MCF 10A (cell line): ENCODE measurements around the gene SELP. TPM values are rescaled to one million over a fixed set of nuclear protein-coding genes. Genes with fewer than 3 reads are reported as not detected.

Source experiments
- BruUV-seq: library from RNA; stranded (reverse); fragments of 400-500 nt; replicated peaks from 2 replicates; lab custom pipeline; 2021; lab: Mats Ljungman, UMichigan
- CTCF ChIA-PET: fragments of 300-600 bp; sonication (Branson Sonifier 250); formaldehyde crosslinking; extraction: SDS; loops from one replicate; lab custom pipeline; 2021; ENCODE audit warnings: antibody characterized with exemption, inconsistent platforms; lab: Yijun Ruan, JAX
- POLR2A ChIA-PET: fragments of 300-600, 350-650 bp; sonication (Branson Sonifier 250); formaldehyde crosslinking; extraction: SDS; loops from one replicate; lab custom pipeline; 2020; ENCODE audit warnings: antibody characterized with exemption, inconsistent platforms; lab: Yijun Ruan, JAX
- DNase-seq: peaks from one replicate; pipeline ENCODE4 v3.0.0-alpha.2; 2018; ENCODE audit not compliant: unreplicated experiment
- H3K27ac Mint-ChIP-seq: one replicate; pipeline ENCODE4 v1.8.0; 2022; ENCODE audit warnings: mild to moderate bottlenecking, low read depth, mixed read lengths; ENCODE audit not compliant: unreplicated experiment
- H3K27me3 Mint-ChIP-seq: one replicate; pipeline ENCODE4 v1.8.0; 2022; ENCODE audit warnings: mixed read lengths; ENCODE audit not compliant: insufficient read depth, unreplicated experiment
- H3K36me3 Mint-ChIP-seq: one replicate; pipeline ENCODE4 v1.8.0; 2022; ENCODE audit warnings: mild to moderate bottlenecking, moderate library complexity, mixed read lengths; ENCODE audit not compliant: insufficient read depth, unreplicated experiment
- H3K4me1 Mint-ChIP-seq: one replicate; pipeline ENCODE4 v1.8.0; 2022; ENCODE audit warnings: mixed read lengths; ENCODE audit not compliant: insufficient read depth, unreplicated experiment
- H3K4me3 Mint-ChIP-seq: one replicate; pipeline ENCODE4 v1.8.0; 2022; ENCODE audit warnings: mild to moderate bottlenecking, moderate library complexity, mixed read lengths; ENCODE audit not compliant: unreplicated experiment
- H3K9me3 Mint-ChIP-seq: one replicate; pipeline ENCODE4 v1.8.0; 2022; ENCODE audit warnings: mixed read lengths; ENCODE audit not compliant: unreplicated experiment
- intact Hi-C: fragments of 100-400 bp; cut with micrococcal nuclease; formaldehyde crosslinking; loops from 2 replicates; pipeline ENCODE4 v1.14.1; 2022
- total RNA-seq: library from RNA; stranded (reverse); gene quantifications from 2 replicates; pipeline ENCODE4 v1.2.3, GENCODE V29; 2022
- TF ChIP-seq, protein P1 (sequence below): fragments of 200-600 bp; IDR thresholded peaks from one replicate; pipeline ENCODE4 v1.8.0; 2022; ENCODE audit warnings: antibody characterized with exemption, mild to moderate bottlenecking; ENCODE audit not compliant: unreplicated experiment

SELP gene
- total RNA-seq, 1 experiment from 2014 or later: not detected

GRCh38 chr1:169548282-169548681 is 81.6 kb downstream of the SELP start:
- no TSS peak for BruUV-seq
- Mint-ChIP-seq H3K27ac (no peak overlapping the region), H3K9me3 (no peaks in the 10 kb centered on the region), H3K4me1 (no peaks in the 10 kb centered on the region), H3K27me3 (peaks cover 24% of the 10 kb centered on the region), H3K36me3 (no peaks in the 10 kb centered on the region), H3K4me3 (no peak overlapping the region)
- POLR2A ChIA-PET: interaction anchor here (0.7 kb wide), 2 partner anchors 62 to 180 kb away, joined by 4 read pairs; partner anchors contain the start of gene BLZF1
- TF ChIP-seq, protein P1, sequence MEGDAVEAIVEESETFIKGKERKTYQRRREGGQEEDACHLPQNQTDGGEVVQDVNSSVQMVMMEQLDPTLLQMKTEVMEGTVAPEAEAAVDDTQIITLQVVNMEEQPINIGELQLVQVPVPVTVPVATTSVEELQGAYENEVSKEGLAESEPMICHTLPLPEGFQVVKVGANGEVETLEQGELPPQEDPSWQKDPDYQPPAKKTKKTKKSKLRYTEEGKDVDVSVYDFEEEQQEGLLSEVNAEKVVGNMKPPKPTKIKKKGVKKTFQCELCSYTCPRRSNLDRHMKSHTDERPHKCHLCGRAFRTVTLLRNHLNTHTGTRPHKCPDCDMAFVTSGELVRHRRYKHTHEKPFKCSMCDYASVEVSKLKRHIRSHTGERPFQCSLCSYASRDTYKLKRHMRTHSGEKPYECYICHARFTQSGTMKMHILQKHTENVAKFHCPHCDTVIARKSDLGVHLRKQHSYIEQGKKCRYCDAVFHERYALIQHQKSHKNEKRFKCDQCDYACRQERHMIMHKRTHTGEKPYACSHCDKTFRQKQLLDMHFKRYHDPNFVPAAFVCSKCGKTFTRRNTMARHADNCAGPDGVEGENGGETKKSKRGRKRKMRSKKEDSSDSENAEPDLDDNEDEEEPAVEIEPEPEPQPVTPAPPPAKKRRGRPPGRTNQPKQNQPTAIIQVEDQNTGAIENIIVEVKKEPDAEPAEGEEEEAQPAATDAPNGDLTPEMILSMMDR: no peak
- CTCF ChIA-PET: interaction anchor here (0.7 to 10.5 kb wide), 28 partner anchors 9 to 1382 kb away, joined by 3 to 153 read pairs (median 4); partner anchors contain the start of genes BLZF1, F5, SELL and SLC19A2
- intact Hi-C loops: no loop called here
- DNase-seq: no peak

DNA sequence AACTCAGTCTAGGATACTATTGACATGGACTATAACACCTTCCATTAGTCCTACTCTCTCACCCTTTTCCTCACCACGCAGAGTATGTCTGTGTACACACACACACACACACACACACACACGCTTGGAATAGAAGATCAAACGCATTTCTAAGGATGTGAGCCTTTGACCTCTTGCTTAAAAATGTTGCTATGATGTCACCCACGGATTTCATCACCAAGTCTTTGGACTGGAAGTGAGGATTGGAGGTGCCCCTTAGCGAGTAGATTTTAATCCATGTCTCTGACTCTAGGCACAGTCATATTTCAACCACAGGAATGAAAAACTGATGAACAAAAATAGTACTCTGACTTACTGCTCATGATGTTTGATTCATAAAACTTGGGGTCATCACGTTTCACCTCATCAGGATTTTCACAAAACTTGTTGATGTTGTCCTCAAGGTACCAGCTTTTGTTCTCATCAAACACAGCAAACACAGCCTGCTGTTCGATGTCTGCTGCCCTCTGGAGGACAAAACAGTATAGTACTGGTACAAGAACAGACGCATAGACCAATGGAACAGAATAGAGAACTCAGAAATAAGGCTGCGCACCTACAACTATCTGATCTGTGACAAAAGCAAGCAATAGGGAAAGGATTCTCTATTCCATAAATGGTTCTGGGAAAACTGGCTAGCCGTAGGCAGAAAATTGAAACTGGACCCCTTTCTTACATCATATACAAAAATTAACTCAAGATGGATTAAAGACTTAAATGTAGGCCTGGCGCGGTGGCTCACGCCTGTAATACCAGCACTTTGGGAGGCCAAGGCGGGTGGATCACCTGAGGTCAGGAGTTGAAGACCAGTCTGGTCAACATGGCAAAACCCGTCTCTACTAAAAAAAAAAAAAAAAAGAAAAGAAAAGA is 83.6 kb downstream of the SELP start:
- DNase-seq: peak; percentile 88
- TF ChIP-seq, protein P1: peak; percentile 86
- intact Hi-C loops: loop anchor here (1.0 to 2.0 kb wide), 7 partner anchors 36 to 1204 kb away; partner anchors contain the start of gene BLZF1
- H3K4me3 Mint-ChIP-seq: no peak overlapping the region
- H3K27ac Mint-ChIP-seq: no peak overlapping the region
- peaks cover 8% of the 10 kb centered on the region for H3K27me3 Mint-ChIP-seq
- CTCF ChIA-PET: interaction anchor here (0.5 to 10.5 kb wide), 69 partner anchors 8 to 1899 kb away, joined by 3 to 153 read pairs (median 4); partner anchors contain the start of genes BLZF1, F5, NME7 and SELL
- no peaks in the 10 kb centered on the region for H3K4me1 Mint-ChIP-seq
- POLR2A ChIA-PET: interaction anchor here (0.6 to 2.4 kb wide), 15 partner anchors 17 to 347 kb away, joined by 3 to 21 read pairs (median 5); partner anchors contain the start of genes SCYL3 and SLC19A2
- no peaks in the 10 kb centered on the region for H3K36me3 Mint-ChIP-seq
- no TSS peak for BruUV-seq
- H3K9me3 Mint-ChIP-seq: no peaks in the 10 kb centered on the region

- CTCF ChIA-PET: interaction anchor here (0.6 to 10.5 kb wide), 30 partner anchors 9 to 1105 kb away, joined by 3 to 153 read pairs (median 8); partner anchors contain the start of genes SELL and SLC19A2
- POLR2A ChIA-PET: interaction anchor here (0.9 to 2.4 kb wide), 10 partner anchors 16 to 348 kb away, joined by 3 to 21 read pairs (median 6); partner anchors contain the start of genes SCYL3 and SLC19A2
- TF ChIP-seq, protein P1: no peak
Observed at GRCh38 chr1:169545472-169545871, 84.5 kb downstream of the SELP start.

More at GRCh38 chr1:169545472-169545871, 84.5 kb downstream of the SELP start:
- no TSS peak for BruUV-seq
- intact Hi-C loops: no loop called here
- H3K4me3 Mint-ChIP-seq: no peak overlapping the region
- no peaks in the 10 kb centered on the region for H3K4me1 Mint-ChIP-seq
- DNase-seq: no peak
- no peaks in the 10 kb centered on the region for H3K27me3 Mint-ChIP-seq
- no peaks in the 10 kb centered on the region for H3K9me3 Mint-ChIP-seq
- H3K36me3 Mint-ChIP-seq: no peaks in the 10 kb centered on the region
- no peak overlapping the region for H3K27ac Mint-ChIP-seq
